Colonic mucosa (tissue), 4 donors: ENCODE measurements around the gene APOA1. TPM values are rescaled to one million over a fixed set of nuclear protein-coding genes. Genes with fewer than 3 reads are reported as not detected.

Source experiments
- DNase-seq: peaks from one replicate; pipeline ENCODE4 v3.0.0-alpha.2; 2020
- H3K27ac ChIP-seq: fragments of 200-600 bp; one replicate; pipeline ENCODE4 v1.8.0; 2021
- H3K27me3 ChIP-seq: fragments of 200-600 bp; one replicate; pipeline ENCODE4 v1.8.0; 2021
- H3K36me3 ChIP-seq: fragments of 200-600 bp; one replicate; pipeline ENCODE4 v1.8.0; 2021
- H3K4me1 ChIP-seq: fragments of 200-600 bp; one replicate; pipeline ENCODE4 v1.8.0; 2021; ENCODE audit warnings: mild to moderate bottlenecking
- H3K4me3 ChIP-seq: fragments of 200-600 bp; one replicate; pipeline ENCODE4 v1.8.0; 2021
- H3K9ac ChIP-seq, 2 donors: one replicate each; pipeline ENCODE4 v1.7.0; 2013; ENCODE audit warnings: control low read depth in 2 of 2, low read depth in 2 of 2, low read length in 2 of 2
- H3K9me3 ChIP-seq: fragments of 200-600 bp; one replicate; pipeline ENCODE4 v1.8.0; 2021
- intact Hi-C: fragments of 100-400 bp; cut with DNase I; formaldehyde crosslinking; loops from one replicate; pipeline ENCODE4 v1.14.1; 2022
- total RNA-seq, 2 donors: library from RNA; stranded (reverse); fragmentation: NEBNext Ultra II Directional in 1 of 2; extraction: Animal tissue kit (Norgen Biotek cat#: 25700) in 1 of 2; gene quantifications; one replicate each; pipeline ENCODE4 v1.2.1, GENCODE V29; 2021
- TF ChIP-seq, protein P1 (sequence below): fragments of 200-600 bp; IDR thresholded peaks from one replicate; pipeline ENCODE4 v1.8.0; 2022; ENCODE audit warnings: antibody characterized with exemption, mild to moderate bottlenecking
- donor health status: healthy.
- donor health status: DM: no; HTN: no; CAD: no.
- donor health status: DM: no; HTN: no; CAD: no.

APOA1 gene
- 1 to 10 TPM in 1 of 2 donors, under 1 TPM in 1; 0.53 to 6.6 TPM for total RNA-seq

DNA sequence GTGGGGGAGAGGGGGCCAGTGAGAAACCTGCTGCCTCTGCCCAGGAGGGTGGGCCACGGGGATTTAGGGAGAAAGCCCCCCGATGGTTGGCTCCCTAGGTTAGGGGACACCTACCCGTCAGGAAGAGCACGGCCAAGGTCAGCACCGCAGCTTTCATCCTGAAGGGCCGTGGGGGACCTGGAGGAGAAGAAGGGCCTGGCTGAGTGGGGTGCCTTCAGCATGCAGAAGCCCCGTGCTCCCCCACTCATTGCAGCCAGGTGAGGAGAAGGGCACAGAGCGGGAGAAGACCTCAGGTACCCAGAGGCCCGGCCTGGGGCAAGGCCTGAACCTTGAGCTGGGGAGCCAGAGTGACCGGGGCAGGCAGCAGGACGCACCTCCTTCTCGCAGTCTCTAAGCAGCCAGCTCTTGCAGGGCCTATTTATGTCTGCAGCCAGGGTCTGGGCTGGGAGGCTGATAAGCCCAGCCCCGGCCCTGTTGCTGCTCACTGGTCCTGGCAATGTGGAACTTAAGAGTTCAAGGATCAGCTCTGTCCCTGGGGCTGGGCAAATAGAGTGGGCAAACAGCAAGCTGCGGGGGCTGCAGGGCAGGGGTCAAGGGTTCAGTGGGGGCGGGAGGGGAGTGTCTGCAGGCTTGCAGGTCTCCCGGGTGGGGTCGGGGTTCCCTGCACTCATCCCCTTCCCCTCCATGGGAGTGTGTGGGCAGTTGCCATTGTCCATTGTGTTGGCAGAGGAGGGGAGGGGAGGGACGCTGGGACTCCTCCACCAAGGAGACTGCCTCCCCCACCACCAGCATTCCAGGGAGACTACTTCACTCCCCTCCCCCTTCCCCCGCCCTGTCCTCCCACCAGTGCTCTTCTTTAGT is at the start of gene APOA1:
Gene APOA1, minus strand, starts transcription at position 392 of the 861 bp plus-strand sequence. Its CDS starts 235 bp downstream, at position 157.
- H3K9ac ChIP-seq, result no peak within 1 kb of the TSS
- no peak for DNase-seq
- no peak within 1 kb of the TSS for H3K27ac ChIP-seq
- H3K36me3 ChIP-seq, result no peaks in the 10 kb centered on the region
- intact Hi-C loops, result loop anchor here (5.0 kb wide), 1 partner anchor 45 kb away; the partner anchor contains the start of gene APOA5
- TF ChIP-seq, protein P1, sequence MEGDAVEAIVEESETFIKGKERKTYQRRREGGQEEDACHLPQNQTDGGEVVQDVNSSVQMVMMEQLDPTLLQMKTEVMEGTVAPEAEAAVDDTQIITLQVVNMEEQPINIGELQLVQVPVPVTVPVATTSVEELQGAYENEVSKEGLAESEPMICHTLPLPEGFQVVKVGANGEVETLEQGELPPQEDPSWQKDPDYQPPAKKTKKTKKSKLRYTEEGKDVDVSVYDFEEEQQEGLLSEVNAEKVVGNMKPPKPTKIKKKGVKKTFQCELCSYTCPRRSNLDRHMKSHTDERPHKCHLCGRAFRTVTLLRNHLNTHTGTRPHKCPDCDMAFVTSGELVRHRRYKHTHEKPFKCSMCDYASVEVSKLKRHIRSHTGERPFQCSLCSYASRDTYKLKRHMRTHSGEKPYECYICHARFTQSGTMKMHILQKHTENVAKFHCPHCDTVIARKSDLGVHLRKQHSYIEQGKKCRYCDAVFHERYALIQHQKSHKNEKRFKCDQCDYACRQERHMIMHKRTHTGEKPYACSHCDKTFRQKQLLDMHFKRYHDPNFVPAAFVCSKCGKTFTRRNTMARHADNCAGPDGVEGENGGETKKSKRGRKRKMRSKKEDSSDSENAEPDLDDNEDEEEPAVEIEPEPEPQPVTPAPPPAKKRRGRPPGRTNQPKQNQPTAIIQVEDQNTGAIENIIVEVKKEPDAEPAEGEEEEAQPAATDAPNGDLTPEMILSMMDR, result no peak
- H3K27me3 ChIP-seq, result no peaks in the 10 kb centered on the region
- peaks cover 5% of the 10 kb centered on the region for H3K4me1 ChIP-seq
- H3K9me3 ChIP-seq, result no peaks in the 10 kb centered on the region
- no peak within 1 kb of the TSS for H3K4me3 ChIP-seq

GRCh38 chr11:116885951-116886655 is 48.7 kb upstream of the APOA1 start:
- Histone ChIP-seq H3K4me3 (no peak overlapping the region), H3K9ac (no peak overlapping the region), H3K27ac (no peak overlapping the region), H3K27me3 (no peaks in the 10 kb centered on the region), H3K4me1 (no peaks in the 10 kb centered on the region), H3K9me3 (no peaks in the 10 kb centered on the region), H3K36me3 (no peaks in the 10 kb centered on the region)
- TF ChIP-seq, protein P1, result no peak
- DNase-seq, result no peak
- intact Hi-C loops, result no loop called here

DNA sequence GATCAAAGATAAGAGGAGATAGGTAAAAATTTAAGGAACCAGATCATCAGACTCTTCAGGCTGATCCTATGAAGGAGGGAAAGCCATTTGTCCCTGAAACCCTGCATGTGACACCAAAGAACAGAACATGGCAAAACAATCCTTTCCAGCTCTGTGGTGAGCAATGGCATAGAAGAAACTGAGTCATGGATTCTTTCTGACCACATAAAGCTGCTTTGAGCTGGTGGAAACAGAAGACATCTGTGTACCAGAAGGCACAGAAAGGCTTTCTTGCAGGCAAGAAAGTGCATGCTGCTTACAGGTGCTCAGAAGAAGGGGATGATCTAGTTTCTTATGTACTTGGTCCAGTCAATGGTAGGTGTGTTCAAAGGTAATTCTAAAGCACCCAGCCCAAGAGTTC is 45.0 kb upstream of the APOA1 start:
- Histone ChIP-seq H3K9me3 (no peaks in the 10 kb centered on the region), H3K9ac (no peak overlapping the region), H3K27me3 (no peaks in the 10 kb centered on the region), H3K4me3 (no peak overlapping the region), H3K27ac (no peak overlapping the region), H3K4me1 (no peaks in the 10 kb centered on the region), H3K36me3 (no peaks in the 10 kb centered on the region)
- intact Hi-C loops, result no loop called here
- no peak for DNase-seq
- TF ChIP-seq, protein P1, result no peak

GRCh38 chr11:116881143-116881542 is 43.7 kb upstream of the APOA1 start:
- Histone ChIP-seq H3K9ac (no peak overlapping the region), H3K27me3 (no peaks in the 10 kb centered on the region), H3K36me3 (no peaks in the 10 kb centered on the region), H3K4me1 (no peaks in the 10 kb centered on the region), H3K4me3 (no peak overlapping the region), H3K27ac (no peak overlapping the region), H3K9me3 (no peaks in the 10 kb centered on the region)
- TF ChIP-seq, protein P1, result no peak
- intact Hi-C loops, result no loop called here
- no peak for DNase-seq

DNA sequence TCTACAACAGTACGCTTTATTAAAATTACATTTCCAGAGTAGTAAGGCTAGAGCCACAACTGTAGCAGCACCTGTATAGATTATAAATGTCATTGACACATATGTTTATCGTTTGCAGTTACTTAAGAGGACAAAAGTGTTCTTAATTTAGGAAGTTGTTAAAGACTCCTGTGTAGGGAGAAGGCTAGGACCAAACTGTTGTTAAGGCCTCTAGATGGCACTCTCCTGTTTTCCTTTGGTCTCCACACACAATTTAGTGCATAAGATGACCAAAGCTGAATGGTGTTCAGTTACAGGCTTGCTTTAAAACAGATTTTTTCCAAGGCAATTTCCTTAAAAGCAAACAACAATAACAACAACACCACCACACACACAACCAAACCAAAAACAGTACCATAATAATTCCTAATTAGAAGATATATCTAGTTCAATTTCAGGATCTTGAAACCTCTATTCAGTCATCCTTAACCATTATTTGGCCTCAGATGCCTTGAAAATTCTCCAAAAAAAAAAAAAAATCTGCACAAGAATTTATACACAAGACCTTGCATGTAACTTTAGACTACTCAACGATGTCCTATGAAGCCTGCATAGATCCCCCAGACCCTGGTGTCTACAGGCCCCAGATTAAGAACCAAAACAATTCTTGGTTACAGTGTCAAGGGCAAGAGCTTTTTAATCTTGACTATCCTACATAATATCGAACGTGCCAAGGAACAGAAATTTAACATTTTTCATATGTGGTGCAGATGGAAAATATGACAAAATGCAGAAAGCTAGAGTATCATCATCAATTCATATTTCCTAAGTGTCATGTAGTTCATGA is 42.6 kb upstream of the APOA1 start:
- TF ChIP-seq, protein P1, result peak; percentile 52
- H3K9ac ChIP-seq, result no peak overlapping the region
- no peaks in the 10 kb centered on the region for H3K4me1 ChIP-seq
- H3K9me3 ChIP-seq, result no peaks in the 10 kb centered on the region
- intact Hi-C loops, result loop anchor here (2.0 to 10.0 kb wide), 2 partner anchors 227 to 345 kb away; no protein-coding TSS in a partner anchor
- no peak overlapping the region for H3K4me3 ChIP-seq
- no peaks in the 10 kb centered on the region for H3K36me3 ChIP-seq
- no peak overlapping the region for H3K27ac ChIP-seq
- DNase-seq, result no peak
- H3K27me3 ChIP-seq, result no peaks in the 10 kb centered on the region
